GM18868 (cell line): Measurements from ENCODE around the gene MED9.
"Not testable (repeated sequence)": the region's sequence is repeated elsewhere in the genome, so short reads cannot be mapped to it uniquely, and the experiment has no call there.

Experiments
- ATAC-seq: cut with Tn5 transposase; IDR thresholded peaks from one replicate; pipeline ENCODE4 v1.9.1; 2021; ENCODE audit warnings: mild to moderate bottlenecking, moderate library complexity; ENCODE audit not compliant: unreplicated experiment

Gene MED9, protein sequence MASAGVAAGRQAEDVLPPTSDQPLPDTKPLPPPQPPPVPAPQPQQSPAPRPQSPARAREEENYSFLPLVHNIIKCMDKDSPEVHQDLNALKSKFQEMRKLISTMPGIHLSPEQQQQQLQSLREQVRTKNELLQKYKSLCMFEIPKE

DNA sequence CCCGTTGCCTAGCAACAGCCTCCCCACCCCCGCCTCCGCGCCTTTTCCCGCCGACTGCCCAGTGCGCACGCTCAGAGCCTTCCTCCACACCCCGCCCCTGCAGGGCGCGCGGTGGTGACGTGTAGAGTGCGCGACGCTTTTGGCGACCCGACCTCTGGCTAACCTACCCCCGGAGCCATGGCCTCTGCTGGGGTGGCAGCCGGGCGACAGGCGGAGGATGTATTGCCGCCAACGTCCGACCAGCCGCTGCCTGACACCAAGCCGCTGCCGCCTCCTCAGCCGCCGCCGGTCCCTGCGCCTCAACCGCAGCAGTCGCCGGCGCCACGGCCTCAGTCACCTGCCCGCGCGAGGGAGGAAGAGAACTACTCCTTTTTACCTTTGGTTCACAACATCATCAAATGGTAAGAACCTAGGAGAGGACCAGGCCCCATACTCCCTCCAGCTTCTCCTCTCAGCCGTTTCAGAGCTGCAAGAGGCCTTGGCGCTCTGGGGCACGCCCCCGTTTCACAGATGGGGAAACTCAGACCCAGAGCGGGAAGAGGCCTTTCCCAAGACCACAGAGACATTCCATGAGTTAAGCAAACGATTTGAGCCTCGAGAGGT is at the start of gene MED9:
Gene MED9 (plus strand): TSS at position 136 of the 603 bp plus-strand sequence. CDS start 42 bp downstream, at position 178.
- no peak for ATAC-seq

- ATAC-seq = no peak
Observed at GRCh38 chr17:17429222-17429621, 47.6 kb upstream of the MED9 start.

DNA sequence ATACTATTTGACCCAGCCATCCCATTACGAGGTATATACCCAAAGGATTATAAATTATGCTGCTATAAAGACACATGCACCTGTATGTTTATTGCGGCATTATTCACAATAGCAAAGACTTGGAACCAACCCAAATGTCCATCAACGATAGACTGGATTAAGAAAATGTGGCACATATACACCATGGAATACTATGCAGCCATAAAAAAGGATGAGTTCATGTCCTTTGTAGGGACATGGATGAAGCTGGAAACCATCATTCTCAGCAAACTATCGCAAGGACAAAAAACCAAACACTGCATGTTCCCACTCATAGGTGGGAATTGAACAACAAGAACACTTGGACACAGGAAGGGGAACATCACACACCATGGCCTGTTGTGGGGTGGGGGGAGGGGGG is 45.9 kb upstream of the MED9 start:
- ATAC-seq = not testable (repeated sequence)

GRCh38 chr17:17431605-17432004 is 45.2 kb upstream of the MED9 start:
- ATAC-seq = no peak

GRCh38 chr17:17433000-17433703 is 43.6 kb upstream of the MED9 start:
- no peak for ATAC-seq

DNA sequence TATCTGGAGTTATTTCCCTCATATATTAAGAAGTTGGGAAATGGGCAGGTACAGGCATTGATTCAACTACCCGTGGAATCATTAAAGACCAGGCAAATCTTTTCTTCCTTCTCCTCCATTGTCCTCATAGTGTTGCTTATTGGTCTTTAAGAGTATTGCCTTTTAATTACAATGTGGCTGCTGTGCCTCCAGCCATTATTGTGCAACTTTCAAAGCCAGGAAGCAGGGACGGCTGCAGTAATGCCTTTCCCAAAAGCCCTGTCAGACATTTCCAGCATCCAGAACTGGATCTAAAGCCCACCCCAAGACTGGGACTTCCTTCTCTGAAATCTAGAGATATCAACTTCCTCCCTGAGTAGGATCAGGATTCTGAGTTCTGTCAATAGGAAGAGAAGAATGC is 42.3 kb upstream of the MED9 start:
- ATAC-seq = no peak

DNA sequence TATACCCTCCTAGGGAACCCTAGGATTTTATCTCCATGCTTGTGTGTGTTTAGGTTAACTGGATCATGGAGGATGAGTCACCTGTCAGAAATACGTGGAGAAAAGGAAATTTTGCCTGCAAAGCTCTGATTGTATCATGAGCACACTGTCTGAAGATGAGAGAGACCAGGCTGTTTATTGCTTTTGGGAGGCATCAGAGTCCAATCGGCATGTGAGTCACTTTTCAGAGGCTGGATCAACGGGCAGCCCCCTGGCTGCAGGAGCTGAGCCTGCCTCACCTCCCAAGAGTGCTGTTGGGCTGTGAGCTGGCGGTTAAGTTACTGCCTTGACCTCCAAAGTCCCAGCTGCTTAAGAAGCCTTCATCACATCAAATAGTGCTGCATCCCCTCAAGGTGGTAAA is 41.5 kb upstream of the MED9 start:
- ATAC-seq = no peak

GRCh38 chr17:17437461-17437860 is 39.3 kb upstream of the MED9 start:
- no peak for ATAC-seq

- ATAC-seq = no peak
Observed at GRCh38 chr17:17437893-17438292, 38.9 kb upstream of the MED9 start.

DNA sequence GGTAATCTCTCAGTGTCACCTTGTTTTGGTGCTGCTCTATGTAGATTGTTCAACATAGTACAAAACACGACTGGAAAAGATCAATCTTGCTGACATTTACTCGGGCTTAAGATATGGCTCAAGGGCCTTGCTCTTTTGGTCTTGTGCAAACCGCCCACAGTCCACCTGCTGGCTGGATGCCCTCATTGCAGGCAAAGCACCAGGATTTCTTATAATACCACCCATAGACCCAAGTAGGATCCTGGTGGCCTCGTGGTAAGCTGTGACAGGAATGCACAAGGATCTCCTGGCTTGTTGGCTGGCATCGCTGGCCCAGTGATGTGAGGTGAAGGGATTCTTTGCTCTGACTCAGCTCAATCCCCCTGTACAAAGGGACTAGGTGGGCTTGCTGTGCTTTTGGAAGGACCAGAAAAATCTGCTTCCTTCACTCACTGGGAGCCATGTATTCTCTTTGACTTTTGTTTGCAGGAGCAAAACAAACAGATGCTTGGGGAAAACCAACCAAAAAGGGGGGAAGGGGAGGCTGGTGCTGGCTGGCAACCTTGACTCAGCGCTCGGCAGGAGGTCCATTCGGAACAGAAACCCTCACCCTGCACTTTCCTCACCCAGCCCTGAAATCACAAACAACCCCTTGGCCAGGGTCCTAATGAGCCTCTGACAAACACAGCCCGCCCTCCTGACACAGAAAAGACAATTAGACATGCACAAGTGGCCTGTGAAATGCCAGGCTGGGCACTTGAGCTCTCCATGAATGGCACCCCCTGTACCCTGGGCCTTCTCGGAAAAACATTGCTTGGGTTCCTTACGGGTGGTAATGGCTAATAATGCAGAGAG is 36.6 kb upstream of the MED9 start:
- no peak for ATAC-seq

- no peak for ATAC-seq
Observed at GRCh38 chr17:17440938-17441675, 35.7 kb upstream of the MED9 start.

DNA sequence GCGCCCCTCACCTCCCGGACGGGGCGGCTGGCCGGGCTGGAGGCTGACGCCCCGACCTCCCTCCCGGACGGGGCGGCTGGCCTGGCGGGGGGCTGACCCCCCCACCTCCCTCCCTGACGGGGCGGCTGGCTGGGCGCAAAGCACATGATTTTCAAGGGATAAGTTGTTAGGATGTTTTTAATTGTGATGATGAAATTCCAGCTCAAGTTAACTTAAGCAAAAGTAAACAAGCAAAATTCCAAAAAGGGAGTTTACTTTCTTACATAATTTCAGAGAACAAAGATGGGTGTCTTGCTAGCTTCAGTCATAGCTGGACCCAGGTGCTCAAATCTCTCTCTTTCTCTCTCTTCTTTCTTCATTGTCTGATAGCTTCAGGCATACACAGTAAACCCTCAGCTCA is 33.6 kb upstream of the MED9 start:
- ATAC-seq = no peak

- no peak for ATAC-seq
Observed at GRCh38 chr17:17445296-17445924, 31.4 kb upstream of the MED9 start.

DNA sequence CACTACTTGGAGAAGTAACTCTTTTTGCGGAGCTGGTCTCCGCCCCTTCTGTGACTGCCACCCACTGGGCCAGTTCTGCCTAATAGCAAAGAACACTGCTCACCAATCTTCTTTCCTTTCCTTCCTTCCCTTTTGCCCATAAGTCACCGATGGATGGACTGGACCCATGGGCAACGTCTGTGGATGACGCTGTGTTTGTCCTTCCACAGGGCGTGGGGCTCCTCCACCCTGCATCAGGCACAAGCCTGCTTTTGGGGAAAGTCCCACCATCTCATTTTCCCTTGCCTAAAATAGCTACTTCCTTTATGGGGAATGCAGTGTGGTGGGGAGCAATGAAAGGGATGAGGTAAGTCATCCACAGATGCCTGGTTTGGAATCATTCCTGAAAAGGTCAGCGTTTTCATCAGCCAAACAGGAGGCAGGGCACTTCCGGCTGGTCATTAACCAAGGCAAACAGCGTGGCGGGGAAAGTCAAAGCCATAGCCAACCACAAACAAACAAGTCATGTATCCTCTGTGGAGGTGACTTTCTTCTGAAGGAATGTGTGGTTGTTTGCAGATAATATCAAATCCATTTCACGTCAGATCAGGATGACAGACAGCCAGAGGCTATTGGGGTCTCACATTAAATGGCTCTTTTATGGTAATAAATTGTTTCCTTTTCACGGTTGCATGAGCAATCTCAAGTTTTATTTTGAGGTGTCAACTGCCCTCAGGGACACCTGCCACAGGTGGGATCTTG is 30.7 kb upstream of the MED9 start:
- ATAC-seq = no peak

DNA sequence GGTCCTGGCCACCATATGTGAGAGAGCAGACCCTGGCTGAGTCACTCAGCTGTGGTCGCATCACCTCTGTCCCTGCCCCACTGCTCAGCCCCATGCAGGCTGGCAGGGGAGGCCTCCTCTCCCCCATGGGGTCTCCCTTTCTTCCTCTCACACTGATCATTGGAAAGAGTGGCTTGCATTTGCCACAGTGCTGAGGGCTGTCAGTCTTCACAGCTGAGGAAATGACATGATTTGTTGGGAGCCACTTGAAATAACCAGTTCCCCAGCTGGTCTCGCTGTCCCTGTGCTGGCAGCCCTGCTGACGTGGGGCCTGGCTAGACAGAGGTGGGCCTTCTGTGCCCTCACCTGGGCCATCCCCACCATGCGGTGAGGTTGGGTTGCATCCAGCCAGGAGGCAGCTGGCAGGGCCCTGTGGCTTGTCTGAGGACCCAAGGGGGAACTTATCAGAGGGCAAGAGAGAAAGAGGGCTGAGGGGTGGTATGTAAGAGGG is 30.1 kb upstream of the MED9 start:
- no peak for ATAC-seq

- no peak for ATAC-seq
Observed at GRCh38 chr17:17447264-17447663, 29.5 kb upstream of the MED9 start.

DNA sequence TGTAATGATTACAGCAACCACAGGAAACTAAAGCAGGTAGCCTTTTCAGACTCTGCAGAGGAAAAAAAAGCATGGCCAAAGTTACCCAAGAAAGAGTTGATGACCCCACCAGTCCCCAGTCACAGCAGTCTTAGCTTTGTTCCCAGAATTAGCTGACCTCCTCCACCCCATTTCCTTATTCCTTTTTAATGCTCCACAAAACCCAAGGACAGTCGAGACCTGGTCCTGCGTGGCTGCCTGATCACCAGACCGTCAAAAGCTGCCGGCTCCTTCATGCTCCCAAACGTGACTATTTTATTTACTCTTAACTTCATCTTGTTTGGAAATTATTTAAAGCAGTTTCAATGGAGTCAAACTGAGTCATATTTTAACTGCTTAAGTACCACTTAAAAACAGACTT is 28.7 kb upstream of the MED9 start:
- no peak for ATAC-seq

GRCh38 chr17:17448723-17449122 is 28.1 kb upstream of the MED9 start:
- ATAC-seq = no peak

DNA sequence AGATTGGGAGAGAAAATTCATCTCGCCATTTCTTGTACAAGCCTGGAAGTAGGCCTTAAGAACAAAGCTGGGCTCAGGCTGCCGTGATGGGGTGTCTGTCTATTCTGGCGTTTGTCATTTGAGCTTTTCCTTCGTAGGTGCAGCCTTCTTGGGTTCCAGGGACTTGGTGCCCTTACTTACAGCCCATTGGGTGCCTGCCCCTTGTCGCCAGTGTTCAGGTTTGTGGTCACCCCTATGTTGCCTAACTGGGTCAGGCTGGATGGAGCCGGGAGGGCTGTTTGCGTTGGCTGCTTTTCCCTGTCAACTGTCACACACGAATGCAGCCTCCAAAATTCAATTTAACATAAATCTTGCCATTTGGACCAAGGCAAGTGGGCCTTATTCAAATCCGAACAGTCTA is 23.7 kb upstream of the MED9 start:
- no peak for ATAC-seq

DNA sequence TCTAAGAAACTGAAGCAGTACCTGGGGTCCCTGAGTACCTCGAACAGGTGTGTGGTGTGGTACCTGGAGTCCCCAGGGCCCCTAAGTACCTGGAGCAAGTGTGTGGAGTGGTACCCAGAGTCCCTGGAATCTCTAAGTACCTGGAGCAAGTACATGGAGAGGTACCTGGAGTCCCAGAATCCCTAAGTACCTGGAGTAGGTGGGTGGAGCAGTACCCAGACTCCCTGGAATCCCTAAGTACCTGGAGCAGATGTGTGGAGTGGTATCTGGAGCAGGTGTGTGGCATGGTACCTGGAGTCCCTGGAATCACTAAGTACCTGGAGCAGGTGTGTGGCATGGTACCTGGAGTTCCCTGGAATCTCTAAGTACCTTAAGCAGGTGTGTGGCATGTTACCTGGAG is 22.5 kb upstream of the MED9 start:
- ATAC-seq = no peak
